H1 (cell line): ENCODE results near the gene C14orf93. TPM values are rescaled to one million over a fixed set of nuclear protein-coding genes. Genes with fewer than 3 reads are reported as not detected.

ENCODE experiments used
- CTCF ChIA-PET: fragments of 300-600 bp; sonication (Branson Sonifier 250); formaldehyde crosslinking; loops from one replicate; lab custom pipeline; 2021; ENCODE audit not compliant: partially characterized antibody; lab: Charles Lee
- POLR2A ChIA-PET: fragments of 300-600 bp; sonication (Branson Sonifier 250); formaldehyde crosslinking; loops from one replicate; lab custom pipeline; 2021; ENCODE audit warnings: inconsistent platforms; ENCODE audit not compliant: partially characterized antibody; lab: Charles Lee
- DNase-seq, 2 experiments: peaks; one replicate each; pipeline versions ENCODE4 v3.0.0 to v3.0.0-alpha.2; 2010 to 2022; ENCODE audit warnings: low spot score in 2 of 2, low read depth in 1 of 2, mixed read lengths in 1 of 2
- FAIRE-seq: peaks from 2 replicates; lab custom pipeline; 2011; peaks lifted over from hg19 to GRCh38; lab: Jason Lieb, UNC
- H2AFZ ChIP-seq: 2 replicates; pipeline ENCODE4 v1.8.1; 2012; ENCODE audit warnings: low read length, inconsistent platforms
- H2AK5ac ChIP-seq: 2 replicates; pipeline ENCODE4 v1.6.1; 2013; ENCODE audit warnings: low read depth, low read length
- H2BK120ac ChIP-seq: replicated peaks from 2 replicates; pipeline ENCODE3; 2013; ENCODE audit warnings: low read depth, low read length, inconsistent platforms
- H2BK12ac ChIP-seq: 2 replicates; pipeline ENCODE4 v1.6.1; 2013; ENCODE audit warnings: low read depth, low read length
- H2BK15ac ChIP-seq: 2 replicates; pipeline ENCODE4 v1.6.1; 2013; ENCODE audit warnings: low read length
- H2BK20ac ChIP-seq: 2 replicates; pipeline ENCODE4 v1.6.1; 2013; ENCODE audit warnings: low read length
- H2BK5ac ChIP-seq: 2 replicates; pipeline ENCODE4 v1.6.1; 2013; ENCODE audit warnings: low read depth, low read length
- H3K14ac ChIP-seq: 2 replicates; pipeline ENCODE4 v1.6.1; 2013; ENCODE audit warnings: inconsistent platforms; ENCODE audit not compliant: insufficient read length
- H3K18ac ChIP-seq: 2 replicates; pipeline ENCODE4 v1.6.1; 2013; ENCODE audit warnings: low read length; ENCODE audit errors: extremely low read depth
- H3K23ac ChIP-seq: 2 replicates; pipeline ENCODE4 v1.6.1; 2013; ENCODE audit warnings: inconsistent platforms; ENCODE audit not compliant: insufficient read length
- H3K23me2 ChIP-seq: 2 replicates; pipeline ENCODE4 v1.6.1; 2013; ENCODE audit warnings: low read depth, low read length
- H3K27ac ChIP-seq: 2 replicates; pipeline ENCODE4 v1.6.1; 2011; ENCODE audit warnings: low read depth, low read length, inconsistent platforms
- H3K27me3 ChIP-seq, 4 experiments: replicated peaks in 1 of 4; 1 replicate in 1 of 4; 2 replicates in 3 of 4; pipeline versions ENCODE4 v1.6.1 to v1.8.1; 2011 to 2013; ENCODE audit warnings: low read length in 3 of 4, mild to moderate bottlenecking in 3 of 4, inconsistent platforms in 2 of 4, mixed read lengths in 2 of 4, moderate library complexity in 1 of 4; ENCODE audit not compliant: control insufficient read depth in 3 of 4, insufficient read depth in 3 of 4; ENCODE audit errors: extremely low read depth in 1 of 4
- H3K36me3 ChIP-seq, 4 experiments: 2 replicates each; pipeline versions ENCODE4 v1.6.1 to v1.8.1; 2011 to 2013; ENCODE audit warnings: mild to moderate bottlenecking in 4 of 4, low read length in 3 of 4, moderate library complexity in 2 of 4, control low read depth in 1 of 4, inconsistent platforms in 1 of 4; ENCODE audit not compliant: insufficient read depth in 4 of 4, control insufficient read depth in 2 of 4
- H3K4ac ChIP-seq: replicated peaks from 2 replicates; pipeline ENCODE3; 2013; ENCODE audit warnings: low read length, low read depth, mixed read lengths, inconsistent platforms; ENCODE audit not compliant: insufficient read length
- H3K4me1 ChIP-seq, 4 experiments: replicated peaks in 1 of 4; 1 replicate in 1 of 4; 2 replicates in 3 of 4; pipeline versions ENCODE4 v1.6.1 to v1.8.1; 2011 to 2013; ENCODE audit warnings: low read length in 3 of 4, inconsistent platforms in 2 of 4, mixed read lengths in 1 of 4; ENCODE audit not compliant: insufficient read depth in 4 of 4, control insufficient read depth in 3 of 4
- H3K4me2 ChIP-seq, 2 experiments: 2 replicates each; pipeline versions ENCODE4 v1.6.1 to v1.8.1; 2011 to 2013; ENCODE audit warnings: low read depth in 2 of 2, low read length in 2 of 2, control low read depth in 1 of 2, inconsistent platforms in 1 of 2, mild to moderate bottlenecking in 1 of 2; ENCODE audit not compliant: insufficient read depth in 1 of 2
- H3K4me3 ChIP-seq, 4 experiments: fragments of 200-600, 300-600 bp in 1 of 4; sonication (generic), shearing (Covaris generic), sonication (Bioruptor Twin) in 1 of 4; 2 replicates each; pipeline versions ENCODE4 v1.5.1 to v1.8.1; 2011 to 2016; ENCODE audit warnings: low read length in 4 of 4, low read depth in 3 of 4, control low read depth in 2 of 4, inconsistent platforms in 2 of 4, mild to moderate bottlenecking in 2 of 4, mixed read lengths in 1 of 4, moderate library complexity in 1 of 4; ENCODE audit not compliant: insufficient read depth in 2 of 4; ENCODE audit errors: extremely low read depth in 1 of 4
- H3K56ac ChIP-seq: replicated peaks from 2 replicates; pipeline ENCODE3; 2013; ENCODE audit warnings: low read depth, mild to moderate bottlenecking, mixed read lengths, low read length, inconsistent platforms; ENCODE audit not compliant: insufficient read length
- H3K79me1 ChIP-seq: 2 replicates; pipeline ENCODE4 v1.6.1; 2013; ENCODE audit warnings: low read depth, low read length, control low read depth
- H3K79me2 ChIP-seq, 2 experiments: 2 replicates each; pipeline versions ENCODE4 v1.6.1 to v1.8.1; 2012 to 2013; ENCODE audit warnings: low read length in 2 of 2, mild to moderate bottlenecking in 2 of 2, inconsistent platforms in 1 of 2; ENCODE audit not compliant: insufficient read depth in 2 of 2, control insufficient read depth in 1 of 2
- H3K9ac ChIP-seq, 4 experiments: replicated peaks in 1 of 4; 1 replicate in 1 of 4; 2 replicates in 3 of 4; pipeline versions ENCODE4 v1.6.1 to v1.8.1; 2011 to 2013; ENCODE audit warnings: low read depth in 3 of 4, low read length in 3 of 4, control low read depth in 2 of 4, mild to moderate bottlenecking in 2 of 4, moderate library complexity in 2 of 4, inconsistent platforms in 1 of 4; ENCODE audit errors: extremely low read depth in 1 of 4
- H3K9me3 ChIP-seq, 2 experiments: 2 replicates each; pipeline versions ENCODE4 v1.6.1 to v1.8.1; 2012 to 2013; ENCODE audit warnings: mild to moderate bottlenecking in 2 of 2, moderate library complexity in 2 of 2, control low read depth in 1 of 2, inconsistent platforms in 1 of 2, low read depth in 1 of 2, low read length in 1 of 2, mixed read lengths in 1 of 2; ENCODE audit not compliant: insufficient read depth in 2 of 2
- H4K20me1 ChIP-seq, 2 experiments: replicated peaks in 1 of 2; 2 replicates each; pipeline versions ENCODE3 to v1.8.1; 2011 to 2013; ENCODE audit warnings: inconsistent platforms in 2 of 2, low read length in 2 of 2, mild to moderate bottlenecking in 1 of 2; ENCODE audit not compliant: insufficient read depth in 2 of 2, control insufficient read depth in 1 of 2
- H4K5ac ChIP-seq: 2 replicates; pipeline ENCODE4 v1.6.1; 2013; ENCODE audit warnings: low read length, low read depth, mixed read lengths, inconsistent platforms; ENCODE audit not compliant: insufficient read length
- H4K8ac ChIP-seq: 2 replicates; pipeline ENCODE4 v1.8.0; 2013; ENCODE audit warnings: mild to moderate bottlenecking, moderate library complexity, low read length, inconsistent platforms; ENCODE audit not compliant: insufficient read depth; ENCODE audit errors: extremely low read depth
- H4K91ac ChIP-seq: replicated peaks from 2 replicates; pipeline ENCODE3; 2013; ENCODE audit warnings: low read length, mixed read lengths, inconsistent platforms; ENCODE audit not compliant: insufficient read length
- BACH1 ChIP-seq: IDR thresholded peaks from 2 replicates; pipeline ENCODE4 v1.6.1; 2012; ENCODE audit warnings: low read length, improper control_type of control experiment
- CBX8 ChIP-seq: fragments of 300-800, 300-1000 bp; sonication (generic); IDR thresholded peaks from 2 replicates; pipeline ENCODE4 v1.7.1; 2016; ENCODE audit warnings: low read depth, low read length, borderline replicate concordance
- HDAC2 ChIP-seq, 2 experiments: fragments of 300-600 bp in 1 of 2; sonication (generic) in 1 of 2; IDR thresholded peaks; 2 replicates each; pipeline ENCODE4 v1.6.1; 2011 to 2012; ENCODE audit warnings: low read depth in 2 of 2, low read length in 2 of 2, mild to moderate bottlenecking in 2 of 2, moderate library complexity in 2 of 2, borderline replicate concordance in 1 of 2, inconsistent platforms in 1 of 2
- JUND ChIP-seq: IDR thresholded peaks from 2 replicates; pipeline ENCODE4 v1.6.1; 2011; ENCODE audit warnings: mild to moderate bottlenecking, improper control_type of control experiment, low read length
- KDM1A ChIP-seq: fragments of 200-600, 300-600 bp; sonication (generic); IDR thresholded peaks from 2 replicates; pipeline ENCODE4 v1.7.1; 2016; ENCODE audit warnings: mild to moderate bottlenecking, low read length, borderline replicate concordance
- KDM4A ChIP-seq: IDR thresholded peaks from one replicate; pipeline ENCODE4 v1.7.1; 2012; ENCODE audit warnings: low read depth, mild to moderate bottlenecking, moderate library complexity, low read length, inconsistent platforms; ENCODE audit not compliant: severe bottlenecking
- NRF1 ChIP-seq: IDR thresholded peaks from 2 replicates; pipeline ENCODE4 v1.6.1; 2011; ENCODE audit warnings: mild to moderate bottlenecking, low read depth, low read length, improper control_type of control experiment
- RAD21 ChIP-seq, 2 experiments: IDR thresholded peaks in 1 of 2; conservative IDR thresholded peaks in 1 of 2; 2 replicates each; pipeline ENCODE4 v1.6.1; 2011; ENCODE audit warnings: low read depth in 2 of 2, low read length in 2 of 2, improper control_type of control experiment in 1 of 2, inconsistent platforms in 1 of 2, mild to moderate bottlenecking in 1 of 2, moderate library complexity in 1 of 2
- SIN3A ChIP-seq, 2 experiments: IDR thresholded peaks in 1 of 2; conservative IDR thresholded peaks in 1 of 2; 2 replicates each; pipeline ENCODE4 v1.6.1; 2011 to 2012; ENCODE audit warnings: low read length in 2 of 2, improper control_type of control experiment in 1 of 2, low read depth in 1 of 2, mild to moderate bottlenecking in 1 of 2
- SIX5 ChIP-seq: IDR thresholded peaks from 2 replicates; pipeline ENCODE4 v1.6.1; 2011; ENCODE audit warnings: mild to moderate bottlenecking, low read depth, low read length
- WGBS, 2 experiments: shearing (Covaris generic) in 1 of 2; methylation state at CpG; one replicate each; pipeline versions ENCODE4 v1.1.6 to v1.1.7; 2013 to 2015; ENCODE audit warnings: low lambda C conversion rate in 2 of 2, mixed read lengths in 2 of 2, inconsistent platforms in 1 of 2, low coverage in 1 of 2, missing lambda C conversion rate in 1 of 2; ENCODE audit not compliant: insufficient replicate concordance in 2 of 2, insufficient coverage in 1 of 2, insufficient read length in 1 of 2; ENCODE audit errors: extremely low coverage in 1 of 2, missing lambda C conversion rate in 1 of 2; 5-methylcytosine and 5-hydroxymethylcytosine counted together
- polyA plus RNA-seq, 7 experiments: library from polyadenylated mRNA; depleted of rRNA in 3 of 7; stranded (reverse) in 5 of 7; unstranded in 2 of 7; fragments of >200 nt in 5 of 7; fragments of 200-250 nt in 2 of 7; gene quantifications; 1 replicate in 5 of 7; 2 replicates in 1 of 7; 4 replicates in 1 of 7; pipeline versions ENCODE4 v1.2.1 to v1.2.3, GENCODE V29; 2011 to 2013; ENCODE audit warnings: missing spikeins in 2 of 7, mixed read lengths in 2 of 7
- total RNA-seq: library from RNA; stranded (reverse); fragmentation: NEBNext Ultra II Directional; extraction: Animal tissue kit (Norgen Biotek cat#: 25700); gene quantifications from 2 replicates; pipeline ENCODE4 v1.2.1, GENCODE V29; 2021
- TF ChIP-seq, protein P1 (sequence below): IDR thresholded peaks from 2 replicates; pipeline ENCODE4 v1.6.1; 2012; ENCODE audit warnings: inconsistent platforms

Gene C14orf93
- total and polyA plus RNA-seq, 2 of the 8 experiments (the other 6 are each of a cell fraction or from before 2014, with no cell fraction given): 7.8 to 8.2 TPM

- H2BK15ac ChIP-seq: no peak overlapping the region
- no peak overlapping the region for H4K91ac ChIP-seq
- no peak overlapping the region for H2AFZ ChIP-seq
- no peaks in the 10 kb centered on the region for H3K79me1 ChIP-seq
- no peak overlapping the region for H2BK120ac ChIP-seq
- peaks cover 2 to 4% of the 10 kb centered on the region in 2 experiments; a peak in 1 of 4 replicates for H3K9me3 ChIP-seq
- H3K4ac ChIP-seq: no peak overlapping the region
- H4K20me1 ChIP-seq: no peaks in the 10 kb centered on the region
- H3K4me1 ChIP-seq: no peaks in the 10 kb centered on the region
- H2AK5ac ChIP-seq: no peak overlapping the region
- no peak overlapping the region for H3K18ac ChIP-seq
- 62% methylated on average over 2 of the region's 2 CpGs; no CpG with 5 or more reads in 1 of the 2 experiments for WGBS, 2 experiments
- no peak for FAIRE-seq
- no peak overlapping the region for H3K14ac ChIP-seq
- no peak overlapping the region for H3K27ac ChIP-seq
- H2BK5ac ChIP-seq: no peak overlapping the region
- no peak overlapping the region for H2BK20ac ChIP-seq
- H3K27me3 ChIP-seq: peaks cover 0 to 8% (median 4%) of the 10 kb centered on the region in 4 experiments; a peak in 2 of 7 replicates
- H3K23me2 ChIP-seq: peaks cover 9% of the 10 kb centered on the region
- peaks cover 0 to 13% of the 10 kb centered on the region in 2 experiments; a peak in 2 of 4 replicates for H3K79me2 ChIP-seq
- H4K8ac ChIP-seq: no peak overlapping the region
- no peak overlapping the region for H3K4me2 ChIP-seq
- no peak overlapping the region for H3K9ac ChIP-seq
- no peak overlapping the region for H2BK12ac ChIP-seq
- H3K56ac ChIP-seq: no peak overlapping the region
- DNase-seq: no peak
- ChIA-PET POLR2A (interaction anchor here (0.6 to 13.2 kb wide), 23 partner anchors 8 to 85 kb away, joined by 3 to 133 read pairs (median 4); partner anchors contain the start of genes HAUS4 and PSMB5), CTCF (interaction anchor here (0.6 to 23.0 kb wide), 39 partner anchors 9 to 1623 kb away, joined by 3 to 785 read pairs (median 6); partner anchors contain the start of genes CDH24, HAUS4, PRMT5 and PSMB11)
- peaks cover 0 to 6% (median 0%) of the 10 kb centered on the region in 4 experiments; a peak in 1 of 8 replicates for H3K36me3 ChIP-seq
- H3K23ac ChIP-seq: no peak overlapping the region
- no peak overlapping the region for H4K5ac ChIP-seq
- no peak overlapping the region for H3K4me3 ChIP-seq
- no peak for TF ChIP-seq JUND
- no peak for TF ChIP-seq SIX5
- TF ChIP-seq BACH1: no peak
- no peak for TF ChIP-seq CBX8
- TF ChIP-seq SIN3A (conservative IDR thresholded peaks at IDR 0.05 in 1 of 2, IDR thresholded peaks at IDR 0.05 in 1 of 2; ENCODE audit: low read depth in 1 of 2, low read length in 2 of 2): no peak
- TF ChIP-seq NRF1: no peak
- TF ChIP-seq RAD21 (IDR thresholded peaks at IDR 0.05 in 1 of 2, conservative IDR thresholded peaks at IDR 0.05 in 1 of 2; ENCODE audit: low read depth in 2 of 2, low read length in 2 of 2): no peak
- no peak for TF ChIP-seq HDAC2 (IDR thresholded peaks at IDR 0.05; ENCODE audit: borderline replicate concordance in 1 of 2, low read depth in 2 of 2, low read length in 2 of 2)
- TF ChIP-seq KDM4A: no peak
- no peak for TF ChIP-seq KDM1A
- TF ChIP-seq, protein P1, sequence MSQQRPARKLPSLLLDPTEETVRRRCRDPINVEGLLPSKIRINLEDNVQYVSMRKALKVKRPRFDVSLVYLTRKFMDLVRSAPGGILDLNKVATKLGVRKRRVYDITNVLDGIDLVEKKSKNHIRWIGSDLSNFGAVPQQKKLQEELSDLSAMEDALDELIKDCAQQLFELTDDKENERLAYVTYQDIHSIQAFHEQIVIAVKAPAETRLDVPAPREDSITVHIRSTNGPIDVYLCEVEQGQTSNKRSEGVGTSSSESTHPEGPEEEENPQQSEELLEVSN: no peak
Measured at GRCh38 chr14:22985894-22986507, 23.9 kb downstream of the C14orf93 start.
